ENCODE measurements around the gene DRC7. TPM values are rescaled to one million over a fixed set of nuclear protein-coding genes. Genes with fewer than 3 reads are reported as not detected.

Gene DRC7
- total RNA-seq, 1 experiment from 2014 or later = not detected

DNA sequence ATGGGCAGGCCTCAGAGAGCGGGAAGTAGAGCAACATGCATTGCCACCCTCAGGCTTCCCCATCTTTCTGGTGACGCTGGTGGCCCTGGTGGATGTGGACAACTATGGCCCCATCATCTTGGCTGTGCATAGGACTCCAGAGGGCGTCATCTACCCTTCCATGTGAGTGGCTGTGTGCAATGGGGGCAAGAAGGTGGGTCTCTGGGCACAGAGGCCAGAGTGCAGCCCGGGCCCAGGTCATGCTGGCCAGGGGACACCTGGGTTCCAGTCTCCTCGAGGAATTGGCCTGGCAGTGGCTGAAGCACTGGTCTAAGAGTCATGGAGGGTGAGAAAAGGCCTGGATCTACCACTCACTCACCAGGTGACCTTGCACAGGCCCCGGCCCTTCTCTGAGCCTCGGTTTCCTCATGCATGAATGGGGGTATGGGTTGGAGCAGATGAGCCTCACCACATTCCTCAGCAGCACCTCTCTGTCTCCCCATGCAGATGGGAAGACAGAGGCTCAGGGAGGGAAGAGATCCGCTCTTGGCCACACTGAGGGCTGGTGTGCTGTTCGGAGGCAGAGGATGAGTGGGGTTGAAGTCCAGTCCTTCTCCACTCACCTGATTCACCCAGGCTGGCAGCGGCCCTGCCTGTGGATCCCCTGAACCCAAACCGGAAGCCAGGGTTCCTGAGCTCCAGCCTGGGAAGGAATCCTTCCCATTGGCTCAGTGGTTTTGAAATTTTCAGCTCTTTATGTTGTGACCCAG is 33.7 kb upstream of the DRC7 start:
- intact Hi-C loops (cut with micrococcal nuclease; ENCODE audit: unreplicated experiment) (no loop called here), in situ Hi-C loops (cut with HindIII; ENCODE audit: low pct_unique_long_range_greater_than_20kb, low sequenced_read_pairs) (no loop called here)
- Histone ChIP-seq H3K27ac (ENCODE audit: low read length) (no peak overlapping the region), H3K36me3 (ENCODE audit: control insufficient read depth, insufficient read depth, low read length) (no peaks in the 10 kb centered on the region), H3K27me3 (ENCODE audit: control insufficient read depth, insufficient read depth, low read length) (no peaks in the 10 kb centered on the region), H3K9me3 (ENCODE audit: control insufficient read depth, insufficient read depth, low read depth, low read length) (no peaks in the 10 kb centered on the region), H3K4me3 (ENCODE audit: low read depth in 2 of 2, low read length in 2 of 2) (no peak overlapping the region), H3K4me1 (ENCODE audit: control insufficient read depth, insufficient read depth, low read length) (no peaks in the 10 kb centered on the region)
- no TSS peak for BruUV-seq (replicated peaks)
- TF ChIP-seq, protein P1, sequence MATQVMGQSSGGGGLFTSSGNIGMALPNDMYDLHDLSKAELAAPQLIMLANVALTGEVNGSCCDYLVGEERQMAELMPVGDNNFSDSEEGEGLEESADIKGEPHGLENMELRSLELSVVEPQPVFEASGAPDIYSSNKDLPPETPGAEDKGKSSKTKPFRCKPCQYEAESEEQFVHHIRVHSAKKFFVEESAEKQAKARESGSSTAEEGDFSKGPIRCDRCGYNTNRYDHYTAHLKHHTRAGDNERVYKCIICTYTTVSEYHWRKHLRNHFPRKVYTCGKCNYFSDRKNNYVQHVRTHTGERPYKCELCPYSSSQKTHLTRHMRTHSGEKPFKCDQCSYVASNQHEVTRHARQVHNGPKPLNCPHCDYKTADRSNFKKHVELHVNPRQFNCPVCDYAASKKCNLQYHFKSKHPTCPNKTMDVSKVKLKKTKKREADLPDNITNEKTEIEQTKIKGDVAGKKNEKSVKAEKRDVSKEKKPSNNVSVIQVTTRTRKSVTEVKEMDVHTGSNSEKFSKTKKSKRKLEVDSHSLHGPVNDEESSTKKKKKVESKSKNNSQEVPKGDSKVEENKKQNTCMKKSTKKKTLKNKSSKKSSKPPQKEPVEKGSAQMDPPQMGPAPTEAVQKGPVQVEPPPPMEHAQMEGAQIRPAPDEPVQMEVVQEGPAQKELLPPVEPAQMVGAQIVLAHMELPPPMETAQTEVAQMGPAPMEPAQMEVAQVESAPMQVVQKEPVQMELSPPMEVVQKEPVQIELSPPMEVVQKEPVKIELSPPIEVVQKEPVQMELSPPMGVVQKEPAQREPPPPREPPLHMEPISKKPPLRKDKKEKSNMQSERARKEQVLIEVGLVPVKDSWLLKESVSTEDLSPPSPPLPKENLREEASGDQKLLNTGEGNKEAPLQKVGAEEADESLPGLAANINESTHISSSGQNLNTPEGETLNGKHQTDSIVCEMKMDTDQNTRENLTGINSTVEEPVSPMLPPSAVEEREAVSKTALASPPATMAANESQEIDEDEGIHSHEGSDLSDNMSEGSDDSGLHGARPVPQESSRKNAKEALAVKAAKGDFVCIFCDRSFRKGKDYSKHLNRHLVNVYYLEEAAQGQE (IDR thresholded peaks at IDR 0.05; ENCODE audit: insufficient read depth in 1 of 2, low read depth in 2 of 2, low read length in 1 of 2) = no peak
- TF ChIP-seq, protein P2, sequence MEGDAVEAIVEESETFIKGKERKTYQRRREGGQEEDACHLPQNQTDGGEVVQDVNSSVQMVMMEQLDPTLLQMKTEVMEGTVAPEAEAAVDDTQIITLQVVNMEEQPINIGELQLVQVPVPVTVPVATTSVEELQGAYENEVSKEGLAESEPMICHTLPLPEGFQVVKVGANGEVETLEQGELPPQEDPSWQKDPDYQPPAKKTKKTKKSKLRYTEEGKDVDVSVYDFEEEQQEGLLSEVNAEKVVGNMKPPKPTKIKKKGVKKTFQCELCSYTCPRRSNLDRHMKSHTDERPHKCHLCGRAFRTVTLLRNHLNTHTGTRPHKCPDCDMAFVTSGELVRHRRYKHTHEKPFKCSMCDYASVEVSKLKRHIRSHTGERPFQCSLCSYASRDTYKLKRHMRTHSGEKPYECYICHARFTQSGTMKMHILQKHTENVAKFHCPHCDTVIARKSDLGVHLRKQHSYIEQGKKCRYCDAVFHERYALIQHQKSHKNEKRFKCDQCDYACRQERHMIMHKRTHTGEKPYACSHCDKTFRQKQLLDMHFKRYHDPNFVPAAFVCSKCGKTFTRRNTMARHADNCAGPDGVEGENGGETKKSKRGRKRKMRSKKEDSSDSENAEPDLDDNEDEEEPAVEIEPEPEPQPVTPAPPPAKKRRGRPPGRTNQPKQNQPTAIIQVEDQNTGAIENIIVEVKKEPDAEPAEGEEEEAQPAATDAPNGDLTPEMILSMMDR (IDR thresholded peaks at IDR 0.05) = no peak
- TF ChIP-seq POLR2AphosphoS5 (IDR thresholded peaks at IDR 0.05; ENCODE audit: low read depth, low read length) = no peak
- TF ChIP-seq TCF7L2 (IDR thresholded peaks at IDR 0.05; ENCODE audit: low read depth, low read length) = no peak
- no peak for TF ChIP-seq SIN3A (IDR thresholded peaks at IDR 0.05; ENCODE audit: borderline replicate concordance, insufficient read depth, low read depth, low read length)
- no peak for ATAC-seq
- ChIA-PET CTCF (no interaction called here), POLR2A (no interaction called here)
- DNase-seq (ENCODE audit: low read depth, low spot score) = no peak

DNA sequence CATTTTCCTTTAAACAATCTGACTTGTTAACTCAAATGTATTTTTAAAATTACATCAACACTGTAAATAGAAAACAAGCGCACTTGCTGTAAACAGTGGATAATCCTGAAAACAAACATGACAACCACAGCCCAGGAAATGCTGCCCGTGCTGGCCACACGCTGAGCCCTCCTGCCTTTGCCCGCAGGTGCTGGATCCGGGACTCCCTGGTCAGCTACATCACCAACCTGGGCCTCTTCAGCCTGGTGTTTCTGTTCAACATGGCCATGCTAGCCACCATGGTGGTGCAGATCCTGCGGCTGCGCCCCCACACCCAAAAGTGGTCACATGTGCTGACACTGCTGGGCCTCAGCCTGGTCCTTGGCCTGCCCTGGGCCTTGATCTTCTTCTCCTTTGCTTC is 33.1 kb upstream of the DRC7 start:
- DNase-seq (ENCODE audit: low read depth, low spot score) (no peak), ATAC-seq (no peak)
- TF ChIP-seq, protein P1 (IDR thresholded peaks at IDR 0.05; ENCODE audit: insufficient read depth in 1 of 2, low read depth in 2 of 2, low read length in 1 of 2) = no peak
- TF ChIP-seq TCF7L2 (IDR thresholded peaks at IDR 0.05; ENCODE audit: low read depth, low read length) = no peak
- TF ChIP-seq POLR2AphosphoS5 (IDR thresholded peaks at IDR 0.05; ENCODE audit: low read depth, low read length) = no peak
- TF ChIP-seq, protein P2 (IDR thresholded peaks at IDR 0.05) = no peak
- TF ChIP-seq SIN3A (IDR thresholded peaks at IDR 0.05; ENCODE audit: borderline replicate concordance, insufficient read depth, low read depth, low read length) = no peak
- ChIA-PET CTCF (no interaction called here), POLR2A (no interaction called here)
- no peaks in the 10 kb centered on the region for H3K36me3 ChIP-seq (ENCODE audit: control insufficient read depth, insufficient read depth, low read length)
- intact Hi-C loops (cut with micrococcal nuclease; ENCODE audit: unreplicated experiment) (no loop called here), in situ Hi-C loops (cut with HindIII; ENCODE audit: low pct_unique_long_range_greater_than_20kb, low sequenced_read_pairs) (no loop called here)
- H3K27me3 ChIP-seq (ENCODE audit: control insufficient read depth, insufficient read depth, low read length) = no peaks in the 10 kb centered on the region
- no peaks in the 10 kb centered on the region for H3K9me3 ChIP-seq (ENCODE audit: control insufficient read depth, insufficient read depth, low read depth, low read length)
- H3K27ac ChIP-seq (ENCODE audit: low read length) = no peak overlapping the region
- no peak overlapping the region for H3K4me3 ChIP-seq (ENCODE audit: low read depth in 2 of 2, low read length in 2 of 2)
- no TSS peak for BruUV-seq (replicated peaks)
- H3K4me1 ChIP-seq (ENCODE audit: control insufficient read depth, insufficient read depth, low read length) = no peaks in the 10 kb centered on the region
